GM19023 (cell line): ENCODE measurements around the gene CRYGA.
"Not testable (repeated sequence)": the region's sequence is repeated elsewhere in the genome, so short reads cannot be mapped to it uniquely, and the experiment has no call there.

Source experiments
- ATAC-seq: cut with Tn5 transposase; IDR thresholded peaks from one replicate; pipeline ENCODE4 v1.9.1; 2021; ENCODE audit warnings: mild to moderate bottlenecking, moderate library complexity; ENCODE audit not compliant: unreplicated experiment

CRYGA gene

GRCh38 chr2:208164951-208165755 is 1.8 kb upstream of the CRYGA start:
- no peak for ATAC-seq

- ATAC-seq, result no peak
Measured at GRCh38 chr2:208156439-208156838, 7.0 kb downstream of the CRYGA start.

GRCh38 chr2:208153156-208153555 is 10.2 kb downstream of the CRYGA start:
- no peak for ATAC-seq

GRCh38 chr2:208150956-208151355 is 12.4 kb downstream of the CRYGA start:
- no peak for ATAC-seq

- no peak for ATAC-seq
Measured at GRCh38 chr2:208150094-208150493, 13.3 kb downstream of the CRYGA start.

GRCh38 chr2:208148803-208149202 is 14.6 kb downstream of the CRYGA start:
- ATAC-seq, result no peak

GRCh38 chr2:208147759-208148158 is 15.6 kb downstream of the CRYGA start:
- ATAC-seq, result no peak

- no peak for ATAC-seq
Measured at GRCh38 chr2:208147008-208147407, 16.4 kb downstream of the CRYGA start.

- ATAC-seq, result no peak
Measured at GRCh38 chr2:208146006-208146405, 17.4 kb downstream of the CRYGA start, which contains the start of gene CRYGB. Gene CRYGB, minus strand, starts transcription at chr2:208146158. Its CDS starts 38 bp downstream, at chr2:208146120.

- no peak for ATAC-seq
Measured at GRCh38 chr2:208142925-208143799, 20.2 kb downstream of the CRYGA start.

GRCh38 chr2:208142240-208142924 is 21.0 kb downstream of the CRYGA start:
- ATAC-seq, result no peak

GRCh38 chr2:208139447-208139846 is 23.9 kb downstream of the CRYGA start:
- ATAC-seq, result no peak

GRCh38 chr2:208138334-208138733 is 25.1 kb downstream of the CRYGA start:
- ATAC-seq, result not testable (repeated sequence)

GRCh38 chr2:208136716-208137094 is 26.7 kb downstream of the CRYGA start:
- ATAC-seq, result no peak

GRCh38 chr2:208135794-208136715 is 27.3 kb downstream of the CRYGA start:
- ATAC-seq, result no peak

- no peak for ATAC-seq
Measured at GRCh38 chr2:208134928-208135586, 28.3 kb downstream of the CRYGA start.

- no peak for ATAC-seq
Measured at GRCh38 chr2:208130712-208131110, 32.7 kb downstream of the CRYGA start.

GRCh38 chr2:208129744-208130711 is 33.4 kb downstream of the CRYGA start, which contains the start of gene CRYGC:
Gene CRYGC, minus strand, starts transcription at chr2:208129828. Its CDS starts 36 bp downstream, at chr2:208129792.
- ATAC-seq, result no peak
